ENCODE results near the gene NTRK2.

- TF ChIP-seq CTCF (optimal IDR thresholded peaks at IDR 0.05 in 1 of 3, IDR thresholded peaks at IDR 0.05 in 1 of 3, conservative IDR thresholded peaks at IDR 0.05 in 1 of 3; ENCODE audit: extremely low read depth in 1 of 3, insufficient read depth in 2 of 3, low read length in 3 of 3) = no peak
- TF ChIP-seq EZH2 (IDR thresholded peaks at IDR 0.05; ENCODE audit: low read length) = no peak
These were observed 372.1 kb downstream of the NTRK2 start for GRCh38 chr9:85041466-85042137.
